Peyer's patch (tissue), 4 donors: Measurements from ENCODE around the gene SPATA24.

Experiments
- CTCF ChIP-seq, 6 experiments: fragments of 450-650 bp in 4 of 6; fragments of 200-600 bp in 2 of 6; sonication (generic) in 1 of 6; IDR thresholded peaks; one replicate each; pipeline ENCODE4 v1.5.1; 2017 to 2019; ENCODE audit warnings: antibody characterized with exemption in 6 of 6, mild to moderate bottlenecking in 3 of 6, moderate library complexity in 1 of 6
- POLR2A ChIP-seq, 2 donors: fragments of 450-650 bp; IDR thresholded peaks; one replicate each; pipeline ENCODE4 v1.5.1; 2017; ENCODE audit warnings: antibody characterized with exemption in 2 of 2, mild to moderate bottlenecking in 2 of 2, moderate library complexity in 2 of 2

GRCh38 chr5:139408191-139408590 is 4.3 kb upstream of the SPATA24 start:
- TF ChIP-seq CTCF (IDR thresholded peaks at IDR 0.05), result no peak
- TF ChIP-seq POLR2A (IDR thresholded peaks at IDR 0.05), result no peak
